ENCODE measurements around the gene DNAJC24. TPM values are rescaled to one million over a fixed set of nuclear protein-coding genes. Genes with fewer than 3 reads are reported as not detected.

Gene DNAJC24
- total RNA-seq, 4 donors from 2014 or later: 15.4 to 22.1 (median 19.0) TPM

DNA sequence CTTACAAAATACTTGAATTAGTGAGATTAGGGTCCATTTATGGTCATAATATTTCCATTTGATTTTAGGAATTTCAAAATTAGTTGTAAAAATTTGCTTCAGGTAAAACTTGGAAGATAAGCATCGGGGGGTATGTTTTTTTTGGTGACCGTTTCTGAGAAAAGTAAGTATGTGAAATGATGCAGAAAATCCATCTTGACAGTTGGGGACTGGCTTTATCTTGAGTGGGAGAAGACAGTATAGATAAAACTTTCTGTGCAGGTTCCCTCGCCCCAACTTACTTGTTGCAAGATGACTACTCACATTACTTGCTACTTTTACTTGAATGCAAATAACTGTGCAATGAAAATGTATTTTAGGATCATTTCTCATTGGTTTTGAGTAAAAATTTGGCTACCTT, 49.5 kb downstream of the DNAJC24 start:
- no peak overlapping the region for H3K27ac ChIP-seq
- intact Hi-C loops (cut with DNase I): no loop called here
- no peaks in the 10 kb centered on the region for H3K36me3 ChIP-seq
- H3K4me1 ChIP-seq: no peaks in the 10 kb centered on the region
- DNase-seq: no peak
- no peaks in the 10 kb centered on the region for H3K27me3 ChIP-seq
- TF ChIP-seq POLR2A (IDR thresholded peaks at IDR 0.05) (no peak), CTCF (IDR thresholded peaks at IDR 0.05) (no peak)
- H3K9me3 ChIP-seq: no peaks in the 10 kb centered on the region
- 72 to 73% methylated on average over 3 of the region's 3 CpGs for WGBS, 2 donors
- H3K4me3 ChIP-seq (replicated peaks in 1 of 3): no peak overlapping the region

- no peaks in the 10 kb centered on the region for H3K27me3 ChIP-seq
- 53 to 73% methylated on average over 1 of the region's 1 CpG for WGBS, 2 donors
- H3K27ac ChIP-seq: no peak overlapping the region
- no peak for TF ChIP-seq POLR2A (IDR thresholded peaks at IDR 0.05)
- no peak for TF ChIP-seq CTCF (IDR thresholded peaks at IDR 0.05)
- intact Hi-C loops (cut with DNase I): no loop called here
- H3K36me3 ChIP-seq: no peaks in the 10 kb centered on the region
- H3K9me3 ChIP-seq: no peaks in the 10 kb centered on the region
- no peak for DNase-seq
- no peaks in the 10 kb centered on the region for H3K4me1 ChIP-seq
- H3K4me3 ChIP-seq (replicated peaks in 1 of 3): no peak overlapping the region
These were observed 50.0 kb downstream of the DNAJC24 start for GRCh38 chr11:31419669-31420068.

DNA sequence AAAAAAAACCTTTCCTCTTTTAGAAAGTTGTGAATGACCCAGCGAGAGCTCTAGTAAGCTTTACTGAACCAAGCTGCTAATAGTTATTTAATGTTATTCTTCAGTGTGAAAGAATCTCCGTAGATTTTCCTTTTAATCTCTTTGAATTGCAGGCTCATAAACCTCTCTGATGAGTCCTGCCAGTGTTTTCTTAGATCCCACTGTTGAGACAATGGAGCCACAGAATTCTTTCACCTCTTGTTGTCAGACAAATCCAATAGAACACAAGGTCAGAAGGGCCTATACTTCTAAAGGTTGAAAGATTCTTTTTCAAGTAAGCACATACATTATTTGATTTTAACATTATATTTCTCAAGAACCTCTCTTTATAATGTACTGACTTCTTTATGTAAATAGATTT, 52.2 kb downstream of the DNAJC24 start:
- intact Hi-C loops (cut with DNase I): no loop called here
- H3K9me3 ChIP-seq: no peaks in the 10 kb centered on the region

GRCh38 chr11:31422703-31423102, 53.0 kb downstream of the DNAJC24 start:
- Histone ChIP-seq H3K9me3 (no peaks in the 10 kb centered on the region), H3K4me1 (no peaks in the 10 kb centered on the region), H3K27me3 (no peaks in the 10 kb centered on the region), H3K4me3 (replicated peaks in 1 of 3) (no peak overlapping the region), H3K36me3 (no peaks in the 10 kb centered on the region), H3K27ac (no peak overlapping the region)
- 93 to 100% methylated on average over 1 of the region's 1 CpG for WGBS, 2 donors
- TF ChIP-seq POLR2A (IDR thresholded peaks at IDR 0.05) (no peak), CTCF (IDR thresholded peaks at IDR 0.05) (no peak)
- DNase-seq: no peak
- intact Hi-C loops (cut with DNase I): no loop called here

More for the DNA sequence above, 52.2 kb downstream of the DNAJC24 start:
- Histone ChIP-seq H3K27ac (no peak overlapping the region), H3K4me3 (replicated peaks in 1 of 3) (no peak overlapping the region), H3K36me3 (no peaks in the 10 kb centered on the region), H3K4me1 (no peaks in the 10 kb centered on the region), H3K27me3 (no peaks in the 10 kb centered on the region)
- no peak for DNase-seq
- 74 to 80% methylated on average over 2 of the region's 2 CpGs for WGBS, 2 donors
- TF ChIP-seq CTCF (IDR thresholded peaks at IDR 0.05) (no peak), POLR2A (IDR thresholded peaks at IDR 0.05) (no peak)

- H3K4me1 ChIP-seq: no peaks in the 10 kb centered on the region
- no peak for TF ChIP-seq CTCF (IDR thresholded peaks at IDR 0.05)
- TF ChIP-seq POLR2A (IDR thresholded peaks at IDR 0.05): no peak
- no peaks in the 10 kb centered on the region for H3K9me3 ChIP-seq
- no peak overlapping the region for H3K27ac ChIP-seq
- DNase-seq: no peak
- no peak overlapping the region for H3K4me3 ChIP-seq (replicated peaks in 1 of 3)
- intact Hi-C loops (cut with DNase I): no loop called here
- no peaks in the 10 kb centered on the region for H3K27me3 ChIP-seq
- no peaks in the 10 kb centered on the region for H3K36me3 ChIP-seq
These were observed 55.0 kb downstream of the DNAJC24 start for GRCh38 chr11:31424652-31425051.
